HEK293 (cell line): ENCODE results near the gene BEND7.

Experiments
- CTCF ChIP-seq: fragments of 450-650 bp; formaldehyde crosslinking; IDR thresholded peaks from 2 replicates; pipeline ENCODE4 v1.5.1; 2016; ENCODE audit warnings: missing biosample characterization, missing genetic modification characterization
- PRDM2 ChIP-seq: fragments of 450-650 bp; formaldehyde crosslinking; IDR thresholded peaks from 2 replicates; pipeline ENCODE4 v1.5.1; 2016; ENCODE audit warnings: missing biosample characterization, missing genetic modification characterization, borderline replicate concordance
- REST ChIP-seq: fragments of 450-650 bp; formaldehyde crosslinking; IDR thresholded peaks from 2 replicates; pipeline ENCODE4 v1.5.1; 2016; ENCODE audit warnings: missing biosample characterization, missing genetic modification characterization
- ZBTB1 ChIP-seq: fragments of 450-650 bp; formaldehyde crosslinking; IDR thresholded peaks from 2 replicates; pipeline ENCODE4 v1.5.1; 2016; ENCODE audit warnings: missing biosample characterization, missing genetic modification characterization
- ZBTB48 ChIP-seq: fragments of 450-650 bp; formaldehyde crosslinking; IDR thresholded peaks from 2 replicates; pipeline ENCODE4 v1.5.1; 2016; ENCODE audit warnings: missing biosample characterization, missing genetic modification characterization
- ZBTB7A ChIP-seq: fragments of 450-650 bp; formaldehyde crosslinking; IDR thresholded peaks from 2 replicates; pipeline ENCODE4 v1.5.1; 2016; ENCODE audit warnings: low read depth, missing biosample characterization, missing genetic modification characterization
- ZBTB8A ChIP-seq: fragments of 450-650 bp; formaldehyde crosslinking; IDR thresholded peaks from 2 replicates; pipeline ENCODE4 v1.5.1; 2016; ENCODE audit warnings: missing biosample characterization, missing genetic modification characterization
- ZFP37 ChIP-seq: fragments of 450-650 bp; formaldehyde crosslinking; IDR thresholded peaks from 2 replicates; pipeline ENCODE4 v1.5.1; 2016; ENCODE audit warnings: missing biosample characterization, missing genetic modification characterization
- ZNF274 ChIP-seq, 2 experiments: fragments of 200-500 bp in 1 of 2; fragments of 450-650 bp in 1 of 2; sonication (Bioruptor generic) in 1 of 2; formaldehyde crosslinking in 1 of 2; IDR thresholded peaks; 2 replicates each; pipeline versions ENCODE4 v1.5.1 to v1.6.1; 2014 to 2016; ENCODE audit warnings: borderline replicate concordance in 1 of 2, inconsistent platforms in 1 of 2, low read length in 1 of 2, missing biosample characterization in 1 of 2, missing genetic modification characterization in 1 of 2
- ZNF280C ChIP-seq: fragments of 450-650 bp; formaldehyde crosslinking; IDR thresholded peaks from 2 replicates; pipeline ENCODE4 v1.5.1; 2016; ENCODE audit warnings: missing biosample characterization, missing genetic modification characterization
- ZNF449 ChIP-seq: fragments of 450-650 bp; formaldehyde crosslinking; IDR thresholded peaks from 2 replicates; pipeline ENCODE4 v1.5.1; 2017; ENCODE audit warnings: missing biosample characterization, mild to moderate bottlenecking, missing genetic modification characterization, moderate library complexity
- ZNF510 ChIP-seq: fragments of 450-650 bp; formaldehyde crosslinking; IDR thresholded peaks from 2 replicates; pipeline ENCODE4 v1.5.1; 2018; ENCODE audit warnings: mild to moderate bottlenecking, missing genetic modification characterization, missing biosample characterization; ENCODE audit not compliant: insufficient replicate concordance
- ZNF549 ChIP-seq: fragments of 450-650 bp; IDR thresholded peaks from 2 replicates; pipeline ENCODE4 v1.5.1; 2018; ENCODE audit warnings: missing biosample characterization, missing genetic modification characterization, mild to moderate bottlenecking, inconsistent platforms, moderate library complexity
- ZNF837 ChIP-seq: fragments of 450-650 bp; formaldehyde crosslinking; IDR thresholded peaks from 2 replicates; pipeline ENCODE4 v1.5.1; 2016; ENCODE audit warnings: missing biosample characterization, missing genetic modification characterization

- TF ChIP-seq ZNF549 (no peak), ZNF280C (tag by site-specific recombination) (no peak), ZBTB48 (no peak), CTCF (no peak), ZNF274 (IDR thresholded peaks at IDR 0.05; ENCODE audit: low read length) (no peak), ZNF274 (tag by site-specific recombination; IDR thresholded peaks at IDR 0.05; ENCODE audit: borderline replicate concordance) (no peak), ZFP37 (tag by site-specific recombination) (no peak), ZNF449 (no peak), ZBTB1 (tag by site-specific recombination) (no peak), ZBTB7A (tag by site-specific recombination) (no peak), PRDM2 (no peak), ZNF510 (tag by site-specific recombination) (no peak), REST (no peak), ZNF837 (tag by site-specific recombination) (no peak), ZBTB8A (tag by site-specific recombination) (no peak)
Measured at GRCh38 chr10:13401142-13401541, 127.7 kb downstream of the BEND7 start.
